HG03280 (cell line): ENCODE results near the gene MKNK1.

ENCODE experiments used
- ATAC-seq: cut with Tn5 transposase; IDR thresholded peaks from one replicate; pipeline ENCODE4 v1.9.1; 2021; ENCODE audit warnings: mild to moderate bottlenecking, moderate library complexity; ENCODE audit not compliant: unreplicated experiment

MKNK1 gene

GRCh38 chr1:46619656-46620258, 15.7 kb upstream of the MKNK1 start:
- ATAC-seq, result no peak

GRCh38 chr1:46618754-46619415, 14.8 kb upstream of the MKNK1 start:
- ATAC-seq, result no peak

- no peak for ATAC-seq
These were observed 13.8 kb upstream of the MKNK1 start for GRCh38 chr1:46617833-46618232.

- ATAC-seq, result peak; percentile 4
These were observed 13.2 kb upstream of the MKNK1 start for GRCh38 chr1:46617108-46617800.

- ATAC-seq, result peak; percentile 67
These were observed 12.4 kb upstream of the MKNK1 start, which contains the start of gene MOB3C for GRCh38 chr1:46616277-46617107. MOB3C (minus strand) TSS chr1:46616811; CDS start chr1:46613321, 3,490 bp downstream.

GRCh38 chr1:46615735-46616134, 11.7 kb upstream of the MKNK1 start:
- no peak for ATAC-seq

- no peak for ATAC-seq
These were observed 11.0 kb upstream of the MKNK1 start for GRCh38 chr1:46615088-46615487.

- no peak for ATAC-seq
These were observed 10.5 kb upstream of the MKNK1 start for GRCh38 chr1:46614604-46614984.

- no peak for ATAC-seq
These were observed 9.9 kb upstream of the MKNK1 start for GRCh38 chr1:46613661-46614603.

- ATAC-seq, result no peak
These were observed 9.0 kb upstream of the MKNK1 start for GRCh38 chr1:46612937-46613660.

GRCh38 chr1:46611691-46612221, 7.7 kb upstream of the MKNK1 start:
- ATAC-seq, result no peak

GRCh38 chr1:46607345-46608130, 3.5 kb upstream of the MKNK1 start:
- no peak for ATAC-seq

- ATAC-seq, result no peak
These were observed 2.3 kb upstream of the MKNK1 start for GRCh38 chr1:46606255-46606965.

GRCh38 chr1:46605232-46605631, 1.2 kb upstream of the MKNK1 start:
- ATAC-seq, result no peak

GRCh38 chr1:46603481-46603857, 599 bp downstream of the MKNK1 start:
- no peak for ATAC-seq

- ATAC-seq, result no peak
These were observed 2.6 kb downstream of the MKNK1 start for GRCh38 chr1:46601257-46602007.
